Nasal cavity respiratory epithelium epithelial cell of viscerocranial mucosa (primary cell): Measurements from ENCODE around the gene PTPRR. TPM values are rescaled to one million over a fixed set of nuclear protein-coding genes. Genes with fewer than 3 reads are reported as not detected.

Source experiments
- total RNA-seq: library from RNA; depleted of rRNA; stranded (reverse); fragments of >200 nt; gene quantifications from 2 replicates; pipeline ENCODE4 v1.2.3, GENCODE V29; 2014

PTPRR gene
- total RNA-seq, result 0.34 and 0.36 TPM in 2 replicates

GRCh38 chr12:70920251-70920851 is at the start of gene PTPRR:
Gene PTPRR (minus strand): TSS chr12:70920738. CDS start chr12:70920390, 348 bp downstream.

GRCh38 chr12:70637303-70638085 is 283.0 kb downstream of the PTPRR start, which contains the start of gene PTPRB:
Gene PTPRB (minus strand): TSS chr12:70637429. CDS start chr12:70637395, 34 bp downstream.

Other genes with a start within 250 kb of the PTPRR start
- gene TSPAN8, start 237.3 kb upstream of the PTPRR start, total RNA-seq, result 0.07 TPM in 1 of 2 replicates, not detected in the other